GM18858 (cell line): Measurements from ENCODE around the gene MAGI3.

Experiments used
- ATAC-seq: cut with Tn5 transposase; IDR thresholded peaks from one replicate; pipeline ENCODE4 v1.9.1; 2021; ENCODE audit not compliant: unreplicated experiment

MAGI3 gene

GRCh38 chr1:113641396-113641795 is 251.1 kb downstream of the MAGI3 start:
- no peak for ATAC-seq

GRCh38 chr1:113647164-113647563 is 256.8 kb downstream of the MAGI3 start:
- no peak for ATAC-seq

- no peak for ATAC-seq
Observed at GRCh38 chr1:113648478-113648877, 258.2 kb downstream of the MAGI3 start.

GRCh38 chr1:113652771-113653170 is 262.5 kb downstream of the MAGI3 start:
- ATAC-seq, result no peak

- no peak for ATAC-seq
Observed at GRCh38 chr1:113653741-113654140, 263.4 kb downstream of the MAGI3 start.

GRCh38 chr1:113654883-113655282 is 264.6 kb downstream of the MAGI3 start:
- no peak for ATAC-seq

GRCh38 chr1:113657126-113657525 is 266.8 kb downstream of the MAGI3 start:
- no peak for ATAC-seq

- ATAC-seq, result no peak
Observed at GRCh38 chr1:113657556-113658063, 267.3 kb downstream of the MAGI3 start.

- no peak for ATAC-seq
Observed at GRCh38 chr1:113659035-113659434, 268.7 kb downstream of the MAGI3 start.

GRCh38 chr1:113659556-113659955 is 269.2 kb downstream of the MAGI3 start:
- ATAC-seq, result no peak

GRCh38 chr1:113660088-113660487 is 269.8 kb downstream of the MAGI3 start:
- ATAC-seq, result no peak

- no peak for ATAC-seq
Observed at GRCh38 chr1:113662101-113662500, 271.8 kb downstream of the MAGI3 start.

- no peak for ATAC-seq
Observed at GRCh38 chr1:113663165-113663951, 273.0 kb downstream of the MAGI3 start.

GRCh38 chr1:113665071-113665470 is 274.8 kb downstream of the MAGI3 start:
- ATAC-seq, result no peak

- ATAC-seq, result no peak
Observed at GRCh38 chr1:113666126-113666525, 275.8 kb downstream of the MAGI3 start.

GRCh38 chr1:113669988-113670387 is 279.7 kb downstream of the MAGI3 start:
- no peak for ATAC-seq

- ATAC-seq, result no peak
Observed at GRCh38 chr1:113670650-113671049, 280.3 kb downstream of the MAGI3 start.

- no peak for ATAC-seq
Observed at GRCh38 chr1:113672491-113672890, 282.2 kb downstream of the MAGI3 start.

GRCh38 chr1:113674591-113674990 is 284.3 kb downstream of the MAGI3 start:
- ATAC-seq, result no peak

GRCh38 chr1:113675302-113675701 is 285.0 kb downstream of the MAGI3 start:
- ATAC-seq, result no peak

- no peak for ATAC-seq
Observed at GRCh38 chr1:113676524-113676923, 286.2 kb downstream of the MAGI3 start.

GRCh38 chr1:113677250-113678158 is 287.2 kb downstream of the MAGI3 start:
- ATAC-seq, result no peak
